CD4-positive, alpha-beta T cell treated with Interferon alpha-2 for 1 hour (primary cell): ENCODE results near the gene FBXO34.

Experiments
- DNase-seq, 2 donors: peaks; one replicate each; pipeline ENCODE4 v3.0.0-alpha.2; 2020 to 2022

The FBXO34 gene

DNA sequence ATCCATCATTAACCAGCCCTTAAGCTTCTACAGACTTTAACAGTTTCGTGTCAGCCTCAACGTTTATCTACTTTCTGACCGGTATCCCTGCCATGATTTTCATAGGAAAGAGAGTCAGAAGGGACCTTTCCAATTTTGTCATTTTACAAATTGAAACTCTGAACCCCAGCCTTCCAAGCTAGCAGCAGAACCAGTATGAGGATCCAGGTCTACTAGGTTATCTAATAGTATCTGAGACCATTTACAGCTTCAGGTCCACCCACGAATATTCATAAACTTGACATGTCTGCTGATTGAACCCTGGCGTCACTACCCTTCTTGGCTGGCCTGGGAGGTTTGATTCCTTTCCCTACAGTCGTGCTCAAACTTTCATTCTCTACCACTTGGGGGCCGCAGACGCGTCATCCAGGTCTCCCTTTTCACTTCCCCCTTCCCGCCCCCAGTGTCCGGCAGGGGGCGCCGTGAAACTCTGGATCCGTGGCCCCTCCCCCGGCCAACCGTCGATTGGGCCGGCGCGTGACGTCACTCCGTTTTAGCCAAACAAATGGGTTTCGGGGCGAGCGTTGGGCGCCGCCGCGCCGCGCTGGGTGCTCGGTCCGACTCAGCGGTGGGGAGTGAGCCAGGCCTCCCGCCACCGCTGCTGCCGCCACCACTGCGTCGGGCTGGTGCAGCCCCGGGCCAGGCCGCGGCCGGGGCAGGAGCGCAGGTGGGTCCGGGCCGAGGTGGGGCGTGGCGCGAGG, at the start of gene FBXO34:
Gene FBXO34 (plus strand): TSS at position 590 of the 740 bp plus-strand sequence. CDS start 78,970 bp downstream, outside the sequence.
- DNase-seq = peak; percentile 97 to 99

DNA sequence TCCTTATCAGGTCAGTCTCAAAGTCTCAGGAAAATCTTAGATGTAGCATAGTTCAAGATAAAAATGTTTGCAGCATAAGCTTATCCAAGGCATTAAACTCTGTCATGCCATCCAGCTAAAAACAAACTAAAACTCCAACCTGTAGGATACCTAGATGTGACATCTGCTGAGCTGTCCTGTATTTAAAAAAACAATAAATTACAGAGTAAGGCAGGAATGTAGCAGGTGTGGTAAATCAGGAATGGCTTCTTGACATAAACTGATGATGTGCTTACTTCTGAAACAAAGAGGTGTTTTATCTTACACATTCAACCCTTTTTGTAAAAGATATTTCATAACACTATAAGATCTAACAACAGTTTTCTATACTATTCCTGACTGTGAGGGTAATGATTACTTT, 49.3 kb upstream of the FBXO34 start:
- DNase-seq = no peak

GRCh38 chr14:55223364-55223763, 47.9 kb upstream of the FBXO34 start:
- DNase-seq = no peak

DNA sequence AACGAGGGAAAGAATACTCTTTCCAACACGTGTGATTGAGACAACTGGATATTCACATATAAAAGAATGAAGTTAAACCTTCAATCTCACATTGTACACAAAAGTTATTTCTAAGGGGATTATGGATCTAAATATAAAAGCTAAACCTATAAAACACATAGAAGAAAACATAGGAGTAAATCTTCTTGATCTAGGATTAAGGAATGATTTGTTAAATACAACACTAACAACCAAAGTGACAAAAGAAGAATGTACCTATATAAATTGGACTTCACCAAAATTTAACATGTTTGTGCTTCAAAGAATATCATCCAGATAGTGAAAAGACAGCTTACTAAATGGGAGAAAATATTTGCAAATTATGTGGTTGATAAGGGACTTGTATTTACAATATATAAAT, 43.0 kb upstream of the FBXO34 start:
- DNase-seq = no peak

GRCh38 chr14:55233591-55233990, 37.6 kb upstream of the FBXO34 start:
- no peak for DNase-seq

DNA sequence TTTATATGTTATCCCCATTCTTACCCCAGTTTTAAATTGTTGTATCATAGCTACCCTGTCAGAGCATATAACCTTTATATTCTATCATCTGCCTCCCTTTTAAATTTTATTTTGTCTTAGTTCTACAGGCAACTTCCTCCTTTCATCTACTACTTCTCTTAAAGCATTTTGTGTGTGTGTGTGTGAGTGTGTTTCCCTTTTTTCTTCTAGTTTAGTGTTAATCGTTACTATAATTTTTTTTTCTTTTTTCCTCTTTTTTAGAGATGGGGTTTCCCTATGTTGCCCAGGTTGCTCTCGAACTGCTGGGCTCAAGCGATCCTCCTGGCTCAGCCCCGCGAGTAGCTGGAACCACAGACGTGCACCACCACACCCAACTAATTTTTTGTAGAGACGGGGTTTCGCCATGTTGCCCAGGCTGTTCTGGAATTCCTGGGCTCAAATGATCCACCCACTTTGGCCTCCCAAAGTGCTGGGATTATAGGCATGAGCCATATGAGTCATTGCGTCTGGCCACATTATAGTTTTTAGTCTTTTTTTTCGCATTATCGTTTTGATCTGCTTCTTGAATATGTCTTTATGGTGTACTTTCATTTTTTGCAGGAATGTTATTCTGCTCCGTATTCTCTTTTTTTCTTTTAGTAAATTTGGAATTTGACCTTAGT, 33.1 kb upstream of the FBXO34 start:
- DNase-seq = peak; percentile 2 to 6

GRCh38 chr14:55239320-55239719, 31.9 kb upstream of the FBXO34 start:
- DNase-seq = no peak

- no peak for DNase-seq
Measured at GRCh38 chr14:55240526-55241178, 30.6 kb upstream of the FBXO34 start.

GRCh38 chr14:55241673-55242072, 29.5 kb upstream of the FBXO34 start:
- no peak for DNase-seq

- DNase-seq = no peak
Measured at GRCh38 chr14:55243386-55243785, 27.8 kb upstream of the FBXO34 start.

- no peak for DNase-seq
Measured at GRCh38 chr14:55243813-55244212, 27.4 kb upstream of the FBXO34 start.

DNA sequence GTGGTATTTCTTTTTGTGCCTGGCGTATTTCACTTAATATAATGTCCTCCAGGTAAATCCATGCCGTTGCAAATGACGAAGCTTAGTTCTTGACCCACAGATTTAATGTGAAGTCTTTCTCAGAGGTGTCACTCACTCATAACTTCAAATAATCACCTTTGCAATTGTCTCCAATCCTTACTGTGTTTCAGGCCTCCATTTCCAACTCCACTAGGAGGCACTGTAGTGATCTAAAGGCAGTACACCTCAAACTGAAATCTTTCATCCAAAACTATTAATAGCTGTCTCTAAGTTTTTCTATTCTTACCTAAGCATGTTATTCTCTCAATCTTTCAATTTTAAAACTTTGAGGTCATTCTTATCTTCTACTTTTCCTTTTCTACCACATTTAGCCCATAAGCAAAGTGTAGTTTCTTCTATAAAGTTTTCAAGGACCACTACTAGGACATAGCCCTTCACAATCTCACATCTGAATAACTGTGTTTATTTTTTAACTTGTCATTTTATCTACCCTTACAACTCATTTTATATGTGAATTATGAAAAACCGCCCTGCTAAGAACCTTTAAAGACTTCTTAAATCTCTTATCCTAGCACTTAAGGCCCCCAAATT, 25.5 kb upstream of the FBXO34 start:
- peak; percentile 12 to 65 for DNase-seq

- DNase-seq = no peak
Measured at GRCh38 chr14:55248411-55248810, 22.8 kb upstream of the FBXO34 start.

- no peak for DNase-seq
Measured at GRCh38 chr14:55249423-55249822, 21.8 kb upstream of the FBXO34 start.

DNA sequence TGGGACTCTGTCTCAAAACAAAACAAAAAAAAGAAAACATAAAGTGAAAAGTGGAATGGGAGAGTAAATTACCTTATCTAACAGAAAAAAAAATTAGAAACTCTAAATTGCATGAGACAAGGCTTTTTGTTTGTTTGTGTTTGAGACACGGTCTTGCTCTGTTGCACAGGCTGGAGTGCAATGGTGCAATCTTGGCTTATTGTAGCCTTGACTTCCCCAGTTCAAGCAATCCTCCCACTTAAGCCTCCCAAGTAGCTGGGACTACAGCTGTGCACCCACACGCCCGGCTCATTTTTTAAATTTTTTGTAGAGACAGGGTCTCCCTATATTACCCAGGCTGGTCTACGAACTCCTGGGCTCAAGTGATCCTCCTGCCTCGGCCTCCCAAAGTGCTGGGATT, 17.9 kb upstream of the FBXO34 start:
- no peak for DNase-seq

GRCh38 chr14:55254581-55254980, 16.6 kb upstream of the FBXO34 start:
- no peak for DNase-seq

- no peak for DNase-seq
Measured at GRCh38 chr14:55255979-55256378, 15.2 kb upstream of the FBXO34 start.

GRCh38 chr14:55256586-55256985, 14.6 kb upstream of the FBXO34 start:
- DNase-seq = no peak

DNA sequence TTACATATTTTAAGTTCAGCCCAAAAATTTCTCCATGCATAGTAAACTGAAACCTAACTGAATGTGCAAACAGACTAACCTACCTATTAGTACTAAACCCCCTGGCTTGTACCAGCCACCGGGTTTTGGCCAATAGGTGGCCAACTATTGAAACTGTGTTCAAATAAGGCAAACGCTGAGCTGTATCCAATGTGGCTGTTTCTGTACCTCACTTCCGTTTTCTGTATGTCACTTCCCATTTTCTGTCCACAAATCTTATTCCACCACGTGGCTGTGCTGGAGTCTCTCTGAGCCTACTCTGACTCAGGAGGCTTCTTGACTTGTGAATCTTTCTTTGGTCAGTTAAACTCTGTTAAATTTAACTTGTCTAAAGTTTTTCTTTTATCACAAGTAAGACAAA, 6.0 kb upstream of the FBXO34 start:
- peak; percentile 29 to 37 for DNase-seq

DNA sequence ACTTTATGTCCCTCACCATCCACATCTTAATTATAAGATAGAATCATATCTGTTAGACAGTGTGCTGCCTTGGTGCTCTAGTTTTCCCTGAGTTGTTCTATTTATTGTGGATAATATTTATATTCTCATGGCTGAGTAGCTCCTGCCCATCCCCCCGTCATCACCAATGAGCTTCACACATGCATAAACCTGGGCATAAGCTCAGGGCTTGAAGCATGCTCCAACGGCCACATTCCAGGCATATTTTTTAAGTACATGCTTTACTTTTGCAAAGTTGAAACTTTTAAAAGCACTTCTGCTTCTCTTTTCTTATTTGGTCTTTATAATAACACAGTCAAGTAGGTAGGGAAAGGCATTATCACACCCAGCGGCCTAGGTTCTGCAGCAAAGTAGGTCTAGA, 3.4 kb upstream of the FBXO34 start:
- no peak for DNase-seq

DNA sequence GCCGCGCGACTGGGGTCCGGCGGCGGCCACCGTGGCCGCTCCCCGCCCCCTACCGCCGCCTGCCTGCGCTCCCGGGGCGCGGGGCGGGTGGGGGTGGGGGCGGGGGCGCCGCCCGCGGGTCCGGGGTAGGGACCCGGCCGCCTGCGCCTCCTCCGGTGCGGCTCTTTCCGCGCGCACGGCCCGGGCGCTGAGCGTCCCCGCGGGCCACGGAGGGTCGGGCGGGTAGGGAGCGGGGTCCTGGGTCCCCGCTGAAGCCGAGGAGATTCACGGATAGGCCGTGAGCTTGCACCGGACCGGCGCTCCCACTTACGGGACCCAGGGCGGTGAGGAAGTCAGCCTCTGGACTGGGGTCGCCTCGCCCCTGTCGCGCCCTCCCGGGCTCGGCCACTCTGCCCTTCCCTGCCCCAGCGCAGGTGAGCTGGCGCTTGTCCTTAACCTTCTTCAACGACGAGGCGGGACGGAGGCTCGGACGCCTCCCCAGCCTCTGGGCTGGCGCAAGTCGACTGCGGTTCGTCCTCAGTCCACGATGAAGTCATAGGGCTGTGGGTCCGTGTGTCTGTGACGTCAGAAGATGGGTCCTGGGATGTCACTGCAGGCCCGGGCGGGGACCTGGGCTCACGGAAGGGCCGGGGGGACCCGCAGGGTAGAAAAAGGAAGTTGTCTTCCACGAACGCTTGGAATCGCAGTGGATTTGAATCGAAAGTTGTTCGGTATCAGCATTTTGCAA, 514 bp downstream of the FBXO34 start:
- DNase-seq = peak; percentile 81 to 86

GRCh38 chr14:55272387-55272786, 1.2 kb downstream of the FBXO34 start:
- no peak for DNase-seq

DNA sequence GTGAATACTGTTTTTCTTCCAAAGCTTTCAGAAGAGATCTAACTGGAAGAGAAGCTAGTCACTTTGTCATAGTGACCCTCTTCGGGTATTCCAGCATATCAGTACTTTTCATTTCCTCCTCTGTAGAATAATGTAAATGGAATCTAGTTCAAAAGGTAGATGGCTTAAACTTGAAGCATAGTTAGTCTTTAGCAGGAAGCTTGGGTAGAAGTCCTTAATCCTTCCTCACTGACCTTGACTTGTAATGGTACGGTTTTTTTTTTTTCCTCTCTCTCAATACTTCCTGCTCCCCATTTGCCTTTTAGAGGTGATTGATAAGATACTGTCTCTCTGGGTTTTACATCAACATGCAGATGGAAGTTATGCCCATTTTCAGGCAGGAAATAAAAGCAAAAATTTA, 1.7 kb downstream of the FBXO34 start:
- DNase-seq = no peak
